BLaER1 (cell line): ENCODE data around the gene KLHL29.

Experiments
- H3K27ac ChIP-seq: shearing (Covaris generic); formaldehyde crosslinking; 2 replicates; pipeline ENCODE4 v1.8.1; 2022
- H3K27me3 ChIP-seq: shearing (Covaris generic); formaldehyde crosslinking; 2 replicates; pipeline ENCODE4 v1.8.1; 2022
- H3K36me3 ChIP-seq: shearing (Covaris generic); formaldehyde crosslinking; 2 replicates; pipeline ENCODE4 v1.8.1; 2022
- H3K4me1 ChIP-seq: shearing (Covaris generic); formaldehyde crosslinking; 2 replicates; pipeline ENCODE4 v1.8.1; 2022
- H3K4me2 ChIP-seq: shearing (Covaris generic); formaldehyde crosslinking; 2 replicates; pipeline ENCODE4 v1.8.1; 2022
- H3K4me3 ChIP-seq: shearing (Covaris generic); formaldehyde crosslinking; 2 replicates; pipeline ENCODE4 v1.8.1; 2022
- H3K9ac ChIP-seq: shearing (Covaris generic); formaldehyde crosslinking; 2 replicates; pipeline ENCODE4 v1.8.1; 2022
- H3K9me3 ChIP-seq: shearing (Covaris generic); formaldehyde crosslinking; 2 replicates; pipeline ENCODE4 v1.8.1; 2022
- H4K20me1 ChIP-seq: shearing (Covaris generic); formaldehyde crosslinking; 2 replicates; pipeline ENCODE4 v1.8.1; 2022
- Cebpa-rat ChIP-seq: shearing (Covaris generic); IDR thresholded peaks from 2 replicates; pipeline ENCODE4 v1.8.1; 2022

Gene KLHL29

DNA sequence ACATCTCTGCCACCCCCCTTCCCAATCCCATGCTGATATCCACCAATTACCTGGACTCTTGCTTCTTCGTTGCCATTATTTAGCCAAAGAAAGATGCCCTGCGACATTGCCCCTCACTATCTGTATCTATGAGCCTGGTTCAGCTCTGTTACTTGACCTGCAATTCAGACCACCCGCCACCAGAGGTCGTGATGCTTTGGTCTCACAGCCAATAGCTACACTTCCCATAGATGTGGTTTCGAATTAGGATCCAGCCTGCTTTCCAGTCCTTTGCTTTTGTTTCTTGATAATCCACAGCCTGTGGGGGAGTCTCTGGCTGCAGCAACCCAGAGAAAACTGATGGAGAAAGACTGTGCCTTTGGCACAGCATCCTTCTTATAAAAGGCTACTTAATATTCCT is 239.4 kb downstream of the KLHL29 start:
- peaks cover 8% of the 10 kb centered on the region for H3K4me1 ChIP-seq
- H3K27ac ChIP-seq, result no peak overlapping the region
- H4K20me1 ChIP-seq, result peaks cover 19% of the 10 kb centered on the region; the same call in 1 of the 2 replicates
- H3K4me3 ChIP-seq, result no peak overlapping the region
- H3K9ac ChIP-seq, result no peak overlapping the region
- peaks cover 18% of the 10 kb centered on the region for H3K27me3 ChIP-seq
- peaks cover 10% of the 10 kb centered on the region for H3K9me3 ChIP-seq
- H3K36me3 ChIP-seq, result no peaks in the 10 kb centered on the region
- no peak overlapping the region for H3K4me2 ChIP-seq
- TF ChIP-seq Cebpa-rat, result no peak

- Histone ChIP-seq H3K4me2 (no peak overlapping the region), H3K4me3 (no peak overlapping the region), H3K4me1 (peaks cover 8% of the 10 kb centered on the region), H4K20me1 (peaks cover 14% of the 10 kb centered on the region; the same call in 1 of the 2 replicates), H3K27me3 (peaks cover 13% of the 10 kb centered on the region), H3K9ac (no peak overlapping the region), H3K9me3 (peaks cover 10% of the 10 kb centered on the region), H3K27ac (no peak overlapping the region), H3K36me3 (no peaks in the 10 kb centered on the region)
- TF ChIP-seq Cebpa-rat, result no peak
Observed at GRCh38 chr2:23624915-23625314, 239.9 kb downstream of the KLHL29 start.

- Histone ChIP-seq H3K27me3 (peaks cover 5% of the 10 kb centered on the region; the same call in 1 of the 2 replicates), H4K20me1 (peaks cover 6% of the 10 kb centered on the region; the same call in 1 of the 2 replicates), H3K9ac (no peak overlapping the region), H3K36me3 (no peaks in the 10 kb centered on the region), H3K4me1 (peaks cover 7% of the 10 kb centered on the region), H3K4me2 (no peak overlapping the region), H3K9me3 (peaks cover 10% of the 10 kb centered on the region), H3K4me3 (no peak overlapping the region), H3K27ac (no peak overlapping the region)
- TF ChIP-seq Cebpa-rat, result no peak
Observed at GRCh38 chr2:23625726-23626125, 240.7 kb downstream of the KLHL29 start.

GRCh38 chr2:23626701-23627230 is 241.8 kb downstream of the KLHL29 start:
- Histone ChIP-seq H3K36me3 (no peaks in the 10 kb centered on the region), H3K9ac (no peak overlapping the region), H3K27me3 (no peaks in the 10 kb centered on the region), H3K4me3 (no peak overlapping the region), H3K9me3 (peaks cover 10% of the 10 kb centered on the region), H3K4me2 (no peak overlapping the region), H3K4me1 (no peaks in the 10 kb centered on the region), H3K27ac (no peak overlapping the region), H4K20me1 (no peaks in the 10 kb centered on the region; the same call in 1 of the 2 replicates)
- TF ChIP-seq Cebpa-rat, result no peak

GRCh38 chr2:23627236-23628009 is 242.4 kb downstream of the KLHL29 start:
- no peak overlapping the region for H3K9ac ChIP-seq
- H3K27me3 ChIP-seq, result no peaks in the 10 kb centered on the region
- no peak overlapping the region for H3K4me3 ChIP-seq
- H3K4me1 ChIP-seq, result no peaks in the 10 kb centered on the region
- no peaks in the 10 kb centered on the region for H3K36me3 ChIP-seq
- no peaks in the 10 kb centered on the region; the same call in 1 of the 2 replicates for H4K20me1 ChIP-seq
- H3K9me3 ChIP-seq, result peaks cover 10% of the 10 kb centered on the region
- no peak overlapping the region for H3K4me2 ChIP-seq
- H3K27ac ChIP-seq, result no peak overlapping the region
- no peak for TF ChIP-seq Cebpa-rat

DNA sequence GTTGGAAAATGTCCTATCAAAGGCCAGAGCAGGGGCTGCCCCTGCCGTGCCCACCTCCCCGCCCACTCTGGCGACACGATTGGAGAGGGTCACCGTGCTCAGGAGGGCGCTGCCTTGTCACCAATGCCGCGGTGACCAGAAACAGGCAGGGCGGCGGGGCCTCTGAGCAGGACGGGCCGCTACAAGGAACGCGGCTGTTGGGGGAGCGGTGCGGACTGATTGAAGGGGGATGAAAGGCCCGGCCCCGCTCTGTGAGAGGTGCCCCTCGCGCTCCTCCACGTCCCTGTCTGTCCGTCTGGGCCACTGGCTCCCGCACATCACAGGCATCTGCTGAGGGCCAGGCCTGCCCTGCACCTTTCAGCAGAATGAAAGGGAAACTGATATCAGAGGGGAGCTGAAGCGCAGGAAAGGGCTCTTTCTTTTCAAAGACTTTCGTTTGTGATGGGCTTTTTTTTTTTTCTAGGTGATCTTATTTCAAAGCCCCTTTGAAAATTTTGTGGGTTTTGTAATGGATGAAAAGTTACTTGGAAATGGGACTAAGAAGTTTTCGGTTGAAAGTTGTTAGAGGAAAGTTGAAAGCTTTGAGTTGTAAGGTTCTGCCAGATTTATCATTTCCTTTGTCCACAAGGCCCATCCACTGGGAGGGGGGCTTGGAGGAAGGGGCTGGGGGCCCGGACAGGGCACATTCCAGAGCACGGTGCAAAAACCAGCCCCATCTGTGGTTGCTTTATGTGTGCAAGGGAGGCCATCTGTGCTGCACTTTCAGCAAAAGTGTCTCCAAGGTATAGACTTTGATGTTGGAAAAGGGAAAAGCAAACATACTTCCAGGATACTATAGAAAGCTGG is 244.2 kb downstream of the KLHL29 start:
- Histone ChIP-seq H3K4me3 (no peak overlapping the region), H3K36me3 (no peaks in the 10 kb centered on the region)

GRCh38 chr2:23629772-23630480 is 244.9 kb downstream of the KLHL29 start:
- no peaks in the 10 kb centered on the region for H3K4me1 ChIP-seq
- no peaks in the 10 kb centered on the region for H4K20me1 ChIP-seq

More for the DNA sequence above, 244.2 kb downstream of the KLHL29 start:
- no peaks in the 10 kb centered on the region for H3K27me3 ChIP-seq
- no peaks in the 10 kb centered on the region for H3K4me1 ChIP-seq
- H3K4me2 ChIP-seq, result no peak overlapping the region
- no peak overlapping the region for H3K27ac ChIP-seq
- H3K9ac ChIP-seq, result no peak overlapping the region
- TF ChIP-seq Cebpa-rat, result no peak
- no peaks in the 10 kb centered on the region for H4K20me1 ChIP-seq
- peaks cover 4% of the 10 kb centered on the region for H3K9me3 ChIP-seq

GRCh38 chr2:23630961-23631360 is 246.0 kb downstream of the KLHL29 start:
- H3K9me3 ChIP-seq, result no peaks in the 10 kb centered on the region
- H3K36me3 ChIP-seq, result no peaks in the 10 kb centered on the region
- H3K4me1 ChIP-seq, result no peaks in the 10 kb centered on the region
- TF ChIP-seq Cebpa-rat, result no peak
- H3K27ac ChIP-seq, result no peak overlapping the region
- no peaks in the 10 kb centered on the region for H3K27me3 ChIP-seq
- H3K9ac ChIP-seq, result no peak overlapping the region
- H3K4me3 ChIP-seq, result no peak overlapping the region
- H3K4me2 ChIP-seq, result no peak overlapping the region
- H4K20me1 ChIP-seq, result no peaks in the 10 kb centered on the region

More at GRCh38 chr2:23629772-23630480, 244.9 kb downstream of the KLHL29 start:
- no peak overlapping the region for H3K4me2 ChIP-seq
- no peak overlapping the region for H3K9ac ChIP-seq
- no peak overlapping the region for H3K4me3 ChIP-seq
- no peak for TF ChIP-seq Cebpa-rat
- no peaks in the 10 kb centered on the region for H3K27me3 ChIP-seq
- no peak overlapping the region for H3K27ac ChIP-seq
- no peaks in the 10 kb centered on the region for H3K9me3 ChIP-seq
- H3K36me3 ChIP-seq, result no peaks in the 10 kb centered on the region

- no peak for TF ChIP-seq Cebpa-rat
- H3K36me3 ChIP-seq, result no peaks in the 10 kb centered on the region
- no peak overlapping the region for H3K4me3 ChIP-seq
- H3K27ac ChIP-seq, result no peak overlapping the region
- no peak overlapping the region for H3K4me2 ChIP-seq
- H3K9ac ChIP-seq, result no peak overlapping the region
- no peaks in the 10 kb centered on the region for H3K9me3 ChIP-seq
- H4K20me1 ChIP-seq, result no peaks in the 10 kb centered on the region
- no peaks in the 10 kb centered on the region for H3K27me3 ChIP-seq
- no peaks in the 10 kb centered on the region for H3K4me1 ChIP-seq
Observed at GRCh38 chr2:23631389-23631788, 246.4 kb downstream of the KLHL29 start.
